Measurements from ENCODE around the gene CFAP54.
"Not testable (repeated sequence)": the region's sequence is repeated elsewhere in the genome, so short reads cannot be mapped to it uniquely, and the experiment has no call there.

Gene CFAP54

GRCh38 chr12:96486751-96487613, 2.4 kb upstream of the CFAP54 start:
- TF ChIP-seq CTCF (IDR thresholded peaks at IDR 0.05; ENCODE audit: insufficient read depth, low read length, missing control alignments): no peak
- H3K4me3 ChIP-seq (ENCODE audit: low read depth, low read length): no peak overlapping the region
- CTCF ChIA-PET: interaction anchor here (0.9 to 2.1 kb wide), 9 partner anchors 12 to 425 kb away, joined by 3 to 13 read pairs (median 3); partner anchors contain the start of gene CDK17
- POLR2A ChIA-PET: interaction anchor here (0.9 to 1.0 kb wide), 3 partner anchors 9 to 60 kb away, joined by 3 to 4 read pairs (median 3); no protein-coding TSS in a partner anchor
- DNase-seq (ENCODE audit: low read depth, low spot score): no peak

- H3K4me3 ChIP-seq (ENCODE audit: low read depth, low read length): no peak overlapping the region
- ChIA-PET POLR2A (interaction anchor here (0.9 to 1.0 kb wide), 2 partner anchors 51 to 60 kb away, joined by 3 to 4 read pairs; no protein-coding TSS in a partner anchor), CTCF (interaction anchor here (1.1 to 2.1 kb wide), 4 partner anchors 15 to 278 kb away, joined by 3 to 13 read pairs (median 6); partner anchors contain the start of gene CDK17)
- no peak for TF ChIP-seq CTCF (IDR thresholded peaks at IDR 0.05; ENCODE audit: insufficient read depth, low read length, missing control alignments)
- no peak for DNase-seq (ENCODE audit: low read depth, low spot score)
Observed at GRCh38 chr12:96487634-96488033, 1.7 kb upstream of the CFAP54 start.

GRCh38 chr12:96493106-96493505, 3.7 kb downstream of the CFAP54 start:
- no peak for DNase-seq (ENCODE audit: low read depth, low spot score)
- no peak for TF ChIP-seq CTCF (IDR thresholded peaks at IDR 0.05; ENCODE audit: insufficient read depth, low read length, missing control alignments)
- H3K4me3 ChIP-seq (ENCODE audit: low read depth, low read length): no peak overlapping the region
- ChIA-PET CTCF (interaction anchor here (1.2 kb wide), 1 partner anchor 551 kb away, joined by 3 read pairs; no protein-coding TSS in a partner anchor), POLR2A (no interaction called here)

- POLR2A ChIA-PET; CTCF ChIA-PET; DNase-seq (ENCODE audit: low read depth, low spot score); H3K4me3 ChIP-seq (ENCODE audit: low read depth, low read length): not testable (repeated sequence)
Observed at GRCh38 chr12:96494154-96494553, 4.8 kb downstream of the CFAP54 start.

- no peak overlapping the region for H3K4me3 ChIP-seq (ENCODE audit: low read depth, low read length)
- TF ChIP-seq CTCF (IDR thresholded peaks at IDR 0.05; ENCODE audit: insufficient read depth, low read length, missing control alignments): no peak
- DNase-seq (ENCODE audit: low read depth, low spot score): no peak
- ChIA-PET POLR2A (no interaction called here), CTCF (interaction anchor here (0.6 to 1.5 kb wide), 3 partner anchors 21 to 613 kb away, joined by 3 to 5 read pairs (median 3); no protein-coding TSS in a partner anchor)
Observed at GRCh38 chr12:96495155-96495554, 5.8 kb downstream of the CFAP54 start.

- ChIA-PET CTCF (interaction anchor here (0.6 to 2.9 kb wide), 5 partner anchors 21 to 614 kb away, joined by 3 to 10 read pairs (median 3); no protein-coding TSS in a partner anchor), POLR2A (no interaction called here)
- H3K4me3 ChIP-seq (ENCODE audit: low read depth, low read length): no peak overlapping the region
- no peak for TF ChIP-seq CTCF (IDR thresholded peaks at IDR 0.05; ENCODE audit: insufficient read depth, low read length, missing control alignments)
- DNase-seq (ENCODE audit: low read depth, low spot score): no peak
Observed at GRCh38 chr12:96495841-96496545, 6.6 kb downstream of the CFAP54 start.
